Muscle layer of duodenum (tissue), 2 donors: ENCODE results near the gene BID.
"Not testable (repeated sequence)": the region's sequence is repeated elsewhere in the genome, so short reads cannot be mapped to it uniquely, and the experiment has no call there.

ENCODE experiments used
- H3K27ac ChIP-seq: one replicate; pipeline ENCODE4 v1.7.0; 2013; ENCODE audit warnings: mild to moderate bottlenecking, low read length
- H3K27me3 ChIP-seq: one replicate; pipeline ENCODE4 v1.7.0; 2013; ENCODE audit warnings: low read depth, mild to moderate bottlenecking, control low read depth, low read length
- H3K36me3 ChIP-seq, 2 donors: one replicate each; pipeline ENCODE4 v1.7.0; 2013; ENCODE audit warnings: low read length in 2 of 2, control low read depth in 1 of 2, mild to moderate bottlenecking in 1 of 2; ENCODE audit not compliant: insufficient read depth in 2 of 2, control insufficient read depth in 1 of 2
- H3K4me1 ChIP-seq, 2 donors: one replicate each; pipeline ENCODE4 v1.7.0; 2013; ENCODE audit warnings: low read length in 2 of 2, mild to moderate bottlenecking in 2 of 2, control low read depth in 1 of 2, moderate library complexity in 1 of 2; ENCODE audit not compliant: insufficient read depth in 2 of 2, control insufficient read depth in 1 of 2
- H3K4me3 ChIP-seq, 2 donors: one replicate each; pipeline ENCODE4 v1.7.0; 2013; ENCODE audit warnings: low read length in 2 of 2, low read depth in 1 of 2, mild to moderate bottlenecking in 1 of 2
- H3K9me3 ChIP-seq, 2 donors: one replicate each; pipeline ENCODE4 v1.7.0; 2013; ENCODE audit warnings: low read length in 2 of 2, control low read depth in 1 of 2, mild to moderate bottlenecking in 1 of 2; ENCODE audit not compliant: control insufficient read depth in 1 of 2
- donor health status: healthy.

Gene BID

DNA sequence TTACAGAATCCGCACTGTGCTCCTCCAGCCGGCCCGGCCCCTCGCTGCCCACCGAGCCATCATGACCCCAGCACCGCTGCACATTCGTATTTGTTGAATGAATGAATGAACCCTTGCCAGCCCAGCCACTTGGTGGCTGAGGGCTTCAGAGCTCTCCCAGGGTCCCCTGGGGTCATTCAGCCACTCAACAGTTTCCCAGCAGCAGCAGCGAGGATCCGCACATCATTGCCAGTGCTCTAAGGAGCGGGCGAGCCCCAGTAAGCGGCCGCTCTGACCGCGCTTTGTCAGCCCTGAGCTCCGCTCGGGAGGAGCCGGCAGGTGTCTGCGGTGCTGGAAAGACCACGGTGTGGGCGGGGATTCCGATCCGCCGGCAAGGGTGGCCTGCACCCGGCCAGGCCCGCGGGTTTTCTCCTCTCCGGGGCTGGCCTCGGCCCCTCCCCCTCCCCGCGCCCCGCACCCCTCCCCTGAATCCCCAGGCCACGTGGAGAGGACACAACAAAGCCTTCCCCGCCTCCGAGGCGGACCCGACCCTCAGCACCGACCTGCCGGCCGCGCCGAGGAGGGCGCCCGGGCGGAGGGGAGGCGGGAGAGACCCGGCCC is 563 bp downstream of the BID start:
- Histone ChIP-seq H3K27me3 (no peaks in the 10 kb centered on the region), H3K27ac (no peak overlapping the region), H3K36me3 (no peaks in the 10 kb centered on the region), H3K9me3 (no peaks in the 10 kb centered on the region), H3K4me3 (peak overlapping the region; percentile 67 to 72), H3K4me1 (peaks cover 3 to 17% of the 10 kb centered on the region in 2 donors)

DNA sequence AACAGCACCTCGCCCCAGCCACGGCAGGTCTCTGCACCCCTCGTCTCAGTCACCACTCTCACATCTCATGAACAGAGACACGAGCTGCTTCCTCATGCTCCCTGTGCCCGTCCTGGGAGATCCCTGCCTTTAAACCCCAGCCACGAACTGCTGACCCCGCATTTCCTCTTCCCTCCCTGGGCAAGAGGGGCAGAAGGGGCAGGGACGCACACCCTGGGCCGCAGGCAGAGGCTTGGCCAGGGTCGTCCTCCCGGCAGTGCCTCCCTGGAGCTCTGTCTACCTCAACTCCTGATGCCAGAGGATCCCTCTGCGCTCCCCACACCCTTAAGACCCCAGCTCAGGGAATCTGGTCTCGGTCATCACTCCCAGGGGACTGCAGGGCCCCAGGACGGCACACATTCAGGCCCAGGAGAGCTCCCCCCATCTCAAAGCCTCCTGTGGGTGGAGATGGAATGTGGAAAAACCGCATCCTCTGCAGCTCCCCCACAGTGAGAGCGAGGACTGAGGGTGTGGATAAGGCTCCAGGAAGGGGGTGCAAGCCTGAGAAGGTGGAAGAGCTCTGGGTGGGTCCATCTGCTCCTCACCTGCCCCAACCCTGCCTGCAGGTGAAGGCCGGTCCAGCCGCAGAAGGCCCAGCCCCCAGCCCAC is 1.2 kb downstream of the BID start:
- H3K36me3 ChIP-seq: no peaks in the 10 kb centered on the region
- no peaks in the 10 kb centered on the region for H3K27me3 ChIP-seq
- peaks cover 3 to 17% of the 10 kb centered on the region in 2 donors for H3K4me1 ChIP-seq
- no peaks in the 10 kb centered on the region for H3K9me3 ChIP-seq
- H3K27ac ChIP-seq: no peak overlapping the region
- H3K4me3 ChIP-seq: peak overlapping the region; percentile 67 to 72

DNA sequence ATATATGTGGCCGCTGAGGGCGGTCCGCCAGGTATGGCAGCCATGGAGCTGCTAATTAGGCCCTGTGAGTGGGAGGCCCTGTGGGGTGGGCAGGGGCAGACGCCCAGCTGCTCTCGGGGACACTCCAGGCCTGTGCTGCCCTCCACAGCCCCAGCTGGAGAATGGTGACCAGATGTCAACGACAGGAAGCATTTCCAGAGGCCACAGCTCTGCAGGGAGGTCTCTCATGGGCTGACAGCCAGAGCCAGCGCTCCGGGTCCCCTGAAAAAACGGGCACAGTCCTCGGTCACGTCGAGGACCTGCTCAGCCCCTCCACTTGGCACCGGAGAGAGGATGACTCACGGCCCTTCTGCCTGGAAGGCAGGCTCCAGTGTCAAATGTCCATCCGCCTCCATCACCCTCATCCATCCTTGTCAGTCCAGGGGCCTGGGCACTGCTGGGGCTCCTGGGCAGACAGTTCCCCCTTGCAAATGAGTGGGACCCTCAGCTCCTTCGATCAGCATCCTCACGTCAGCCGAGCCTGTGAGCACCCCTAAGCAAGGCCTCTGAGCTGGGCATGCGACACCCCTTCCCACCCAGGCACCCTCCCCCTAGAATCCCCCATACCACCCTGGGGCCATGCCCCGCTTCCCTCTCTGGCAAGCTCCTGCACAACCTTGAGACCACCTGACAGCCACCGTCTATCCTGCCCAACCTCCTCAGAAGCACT is 1.9 kb downstream of the BID start:
- H3K4me3 ChIP-seq: peak overlapping the region; percentile 67 to 72
- H3K27ac ChIP-seq: no peak overlapping the region
- peaks cover 3 to 17% of the 10 kb centered on the region in 2 donors for H3K4me1 ChIP-seq

DNA sequence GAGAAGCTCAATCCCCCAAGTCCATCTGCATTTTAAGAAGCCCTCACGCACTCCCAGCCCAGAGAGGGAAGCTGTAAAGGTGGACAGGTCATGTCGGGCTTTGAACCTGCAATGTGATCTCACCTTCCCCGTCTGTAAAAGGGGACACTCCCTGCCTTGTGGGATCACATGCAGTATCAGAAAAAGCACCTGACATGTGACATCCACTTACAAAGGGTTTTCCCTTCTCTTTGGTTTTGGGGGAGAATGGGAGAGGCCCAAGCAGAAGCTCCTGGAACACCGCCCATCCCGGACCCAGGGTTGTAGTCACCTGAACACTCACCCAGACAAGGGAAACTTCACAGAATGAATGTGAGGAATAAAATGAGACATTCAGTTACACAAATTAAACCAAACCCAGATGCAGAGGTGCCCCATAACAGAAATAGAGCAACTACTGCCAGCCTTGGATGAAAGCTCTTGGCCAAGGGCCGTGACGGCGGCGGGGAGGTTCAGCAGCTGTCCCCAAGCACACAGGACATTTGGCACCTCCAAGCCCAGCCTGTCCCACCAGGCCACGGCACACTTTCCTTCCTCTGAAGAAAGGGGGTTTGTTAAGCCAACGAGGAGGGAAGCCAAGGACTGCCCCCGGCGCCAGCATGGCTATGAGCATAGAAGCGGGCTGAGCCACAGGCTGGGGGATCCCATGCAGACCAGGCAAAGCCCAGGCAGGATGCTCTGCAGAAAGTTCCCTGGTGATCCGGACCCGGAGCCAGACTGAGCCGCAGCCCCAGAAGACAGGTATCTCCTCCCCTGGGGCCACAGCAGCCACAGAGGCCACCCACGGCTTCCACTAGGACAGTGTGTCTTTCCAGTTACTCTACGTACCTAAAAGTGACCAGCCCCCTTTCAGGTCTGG is 3.8 kb downstream of the BID start:
- H3K27me3 ChIP-seq: no peaks in the 10 kb centered on the region
- H3K36me3 ChIP-seq: no peaks in the 10 kb centered on the region
- peaks cover 3 to 17% of the 10 kb centered on the region in 2 donors for H3K4me1 ChIP-seq
- H3K4me3 ChIP-seq: no peak overlapping the region
- no peaks in the 10 kb centered on the region for H3K9me3 ChIP-seq
- H3K27ac ChIP-seq: no peak overlapping the region

More for the DNA sequence above, 1.9 kb downstream of the BID start:
- H3K9me3 ChIP-seq: no peaks in the 10 kb centered on the region
- no peaks in the 10 kb centered on the region for H3K27me3 ChIP-seq
- no peaks in the 10 kb centered on the region for H3K36me3 ChIP-seq

DNA sequence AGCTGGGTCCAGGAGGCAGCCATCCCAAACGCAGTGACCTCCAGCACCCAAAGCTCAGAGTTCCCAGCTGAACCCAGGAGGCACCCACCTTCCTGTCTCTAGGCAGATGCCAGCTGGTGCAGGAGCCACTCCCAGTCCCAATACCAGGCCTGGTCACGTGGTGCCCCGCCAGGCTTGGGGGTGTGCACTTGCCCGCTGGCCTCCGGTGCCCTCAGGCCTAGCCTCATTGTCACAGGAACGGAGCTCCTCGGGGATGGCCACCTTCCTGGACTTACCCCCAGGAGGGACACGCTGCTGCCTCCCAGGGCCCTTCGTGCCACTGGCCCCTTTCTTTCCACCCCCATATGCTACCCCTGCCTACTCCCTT is 4.6 kb downstream of the BID start:
- Histone ChIP-seq H3K9me3 (no peaks in the 10 kb centered on the region), H3K36me3 (no peaks in the 10 kb centered on the region), H3K4me3 (no peak overlapping the region), H3K27me3 (no peaks in the 10 kb centered on the region), H3K4me1 (peaks cover 3 to 17% of the 10 kb centered on the region in 2 donors), H3K27ac (no peak overlapping the region)

DNA sequence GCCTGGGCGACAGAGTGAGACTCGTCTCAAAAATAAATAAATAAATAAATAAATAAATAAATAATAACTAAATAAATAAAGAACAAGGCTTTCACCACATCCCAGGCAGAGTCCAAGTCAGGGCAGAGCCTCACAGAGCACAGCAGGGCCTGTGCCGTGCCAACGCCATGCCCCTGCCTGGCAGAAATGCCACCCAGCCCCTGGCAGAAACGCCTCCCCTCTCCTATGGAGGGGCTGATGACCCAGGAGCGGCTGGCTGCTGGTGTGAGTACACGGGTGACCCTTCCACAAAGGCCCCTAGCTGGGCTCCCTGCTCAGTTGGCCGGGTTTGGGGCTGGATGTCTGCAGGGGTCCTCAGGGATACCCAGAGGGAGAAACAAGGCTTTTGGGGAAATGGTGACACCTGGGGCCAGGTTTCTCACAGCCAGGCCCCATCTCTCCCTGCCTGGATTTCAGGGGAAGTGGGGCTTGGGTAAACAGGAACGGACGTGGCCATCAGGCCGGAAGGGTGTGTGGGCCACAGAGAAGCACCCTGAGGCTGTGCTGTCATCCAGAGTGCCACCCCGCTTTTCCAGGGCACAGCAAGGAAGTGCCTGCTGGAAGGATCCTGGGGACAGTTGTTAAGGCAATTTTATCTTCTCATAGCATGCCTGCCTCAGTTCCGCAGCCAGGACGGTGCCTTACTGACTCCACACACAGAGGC is 5.1 kb downstream of the BID start:
- Histone ChIP-seq H3K36me3 (no peaks in the 10 kb centered on the region), H3K4me3 (no peak overlapping the region), H3K27me3 (no peaks in the 10 kb centered on the region), H3K27ac (no peak overlapping the region), H3K9me3 (no peaks in the 10 kb centered on the region), H3K4me1 (peaks cover 3 to 17% of the 10 kb centered on the region in 2 donors)

DNA sequence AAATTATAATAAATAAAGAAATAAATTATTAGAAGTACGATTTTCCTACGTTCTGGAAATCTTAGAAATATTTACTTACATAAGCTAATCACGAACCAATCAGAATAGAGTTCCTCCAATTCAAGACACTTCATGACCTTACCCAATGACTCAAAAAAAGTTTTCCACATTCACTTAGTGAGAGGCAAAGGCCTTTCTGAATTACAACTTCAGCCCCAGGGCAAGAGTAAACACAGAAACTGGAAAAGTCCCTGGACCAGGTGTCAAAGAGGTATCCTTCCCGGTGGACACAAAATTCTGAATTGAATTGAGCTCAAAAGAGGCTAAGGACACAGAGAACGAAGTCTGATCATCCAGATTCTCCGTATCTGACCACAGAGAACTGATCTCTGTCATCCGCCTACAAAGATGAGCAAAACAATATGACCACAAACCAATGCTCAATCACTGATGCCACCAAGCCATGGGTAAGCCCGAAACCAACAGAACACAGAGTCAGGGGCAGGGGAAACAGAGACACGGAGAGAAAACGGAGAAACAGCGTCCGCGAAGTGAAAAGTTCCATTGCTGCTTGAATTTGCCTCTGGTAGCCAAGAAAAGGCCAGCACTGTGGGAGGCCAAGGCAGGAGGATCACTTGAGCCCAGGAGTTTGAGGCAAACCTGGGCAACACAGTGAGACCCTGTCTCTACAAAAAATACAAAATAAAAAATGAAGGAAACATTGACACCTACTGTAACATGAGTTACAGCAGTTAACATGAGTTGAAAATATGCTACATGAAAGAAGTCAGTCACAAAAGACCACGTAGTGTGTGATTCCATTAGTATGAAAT is 6.8 kb downstream of the BID start:
- H3K27me3 ChIP-seq: no peaks in the 10 kb centered on the region
- no peak overlapping the region for H3K27ac ChIP-seq
- H3K36me3 ChIP-seq: no peaks in the 10 kb centered on the region
- H3K9me3 ChIP-seq: no peaks in the 10 kb centered on the region
- peaks cover 3 to 5% of the 10 kb centered on the region in 2 donors for H3K4me1 ChIP-seq
- H3K4me3 ChIP-seq: no peak overlapping the region

DNA sequence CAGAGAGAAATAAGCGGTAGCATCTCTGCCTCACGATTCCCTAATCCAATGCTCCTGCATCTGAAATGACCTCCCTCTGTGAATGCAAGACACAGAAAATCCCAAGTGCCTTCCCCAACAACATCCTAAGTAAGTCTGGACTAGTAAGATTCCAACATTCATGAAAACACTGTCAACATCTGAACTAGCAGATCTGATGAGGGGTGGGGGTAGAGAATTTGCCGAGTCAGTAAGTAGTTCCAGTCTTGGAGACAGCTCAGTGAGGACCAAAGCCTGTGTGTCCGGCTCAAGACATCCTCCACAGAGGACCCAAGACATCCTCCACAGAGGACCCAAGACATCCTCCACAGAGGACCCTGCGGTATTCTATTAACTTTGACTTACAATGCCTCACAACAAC is 9.4 kb downstream of the BID start:
- not testable (repeated sequence) for H3K9me3 ChIP-seq, H3K27me3 ChIP-seq, H3K4me1 ChIP-seq

DNA sequence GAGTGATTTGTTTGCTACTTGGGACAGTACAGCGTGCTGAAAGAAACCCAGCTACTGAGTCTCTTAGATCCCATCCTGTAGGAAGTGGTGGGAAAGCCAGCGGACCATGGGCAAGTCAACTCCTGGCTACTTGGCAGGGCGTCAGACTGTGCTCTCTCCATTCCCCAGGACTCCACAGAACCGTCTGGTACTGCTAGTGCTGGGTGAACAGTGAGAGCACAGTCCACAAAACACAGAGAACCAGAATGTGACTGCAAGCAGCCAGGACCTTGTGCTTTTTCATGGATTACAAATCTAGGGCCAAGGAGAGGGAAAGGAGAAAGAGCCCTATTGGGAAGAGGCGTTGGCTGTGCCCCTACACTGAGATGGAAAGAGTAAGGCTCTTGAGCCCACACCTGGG is 10.2 kb downstream of the BID start:
- no peaks in the 10 kb centered on the region for H3K27me3 ChIP-seq
- no peaks in the 10 kb centered on the region for H3K4me1 ChIP-seq
- no peaks in the 10 kb centered on the region for H3K9me3 ChIP-seq
- H3K4me3 ChIP-seq: no peak overlapping the region
- no peak overlapping the region for H3K27ac ChIP-seq
- H3K36me3 ChIP-seq: no peaks in the 10 kb centered on the region

More for the DNA sequence above, 9.4 kb downstream of the BID start:
- H3K4me3 ChIP-seq, H3K27ac ChIP-seq, H3K36me3 ChIP-seq: not testable (repeated sequence)

DNA sequence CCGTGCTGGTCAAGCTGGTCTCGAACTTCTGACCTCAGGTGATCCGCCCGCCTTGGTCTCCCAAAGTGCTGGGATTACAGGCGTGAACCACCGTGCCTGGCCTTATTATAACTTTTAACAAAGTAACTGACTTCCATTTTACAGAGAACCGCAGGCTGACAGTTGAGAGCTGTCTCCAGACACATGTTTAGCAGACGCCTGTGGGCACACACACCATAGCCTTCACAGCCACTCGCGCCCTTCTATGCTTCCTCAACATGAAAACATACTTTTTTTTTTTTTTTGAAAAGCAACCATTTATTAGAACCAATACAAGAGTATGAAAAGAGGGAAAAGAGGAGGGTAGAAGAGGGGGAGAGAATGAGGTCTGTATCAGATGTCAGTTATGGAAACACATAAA is 10.8 kb downstream of the BID start:
- not testable (repeated sequence) for H3K27ac ChIP-seq, H3K4me1 ChIP-seq, H3K27me3 ChIP-seq, H3K9me3 ChIP-seq, H3K36me3 ChIP-seq, H3K4me3 ChIP-seq
